ENCODE measurements around the gene NKAIN1.

DNA sequence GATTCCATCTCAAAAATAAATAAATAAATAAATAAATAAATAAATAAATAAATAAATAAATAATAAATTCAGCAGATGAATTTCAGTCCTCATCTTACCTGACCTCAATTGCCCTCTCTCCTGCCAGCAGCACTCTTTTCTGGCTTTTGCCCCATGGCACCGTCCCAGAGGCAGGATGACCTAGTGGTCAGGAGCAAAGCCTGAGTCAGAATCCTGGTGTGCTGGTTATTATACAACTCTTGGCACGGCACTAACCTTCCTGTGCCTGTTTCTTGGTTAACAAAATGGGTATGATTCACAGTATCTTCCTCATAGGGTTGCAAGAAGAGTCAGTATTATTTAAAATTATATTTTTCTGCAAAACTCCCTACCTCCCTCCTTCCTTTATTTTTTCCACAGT, 43.0 kb downstream of the NKAIN1 start:
- TF ChIP-seq, protein P1, sequence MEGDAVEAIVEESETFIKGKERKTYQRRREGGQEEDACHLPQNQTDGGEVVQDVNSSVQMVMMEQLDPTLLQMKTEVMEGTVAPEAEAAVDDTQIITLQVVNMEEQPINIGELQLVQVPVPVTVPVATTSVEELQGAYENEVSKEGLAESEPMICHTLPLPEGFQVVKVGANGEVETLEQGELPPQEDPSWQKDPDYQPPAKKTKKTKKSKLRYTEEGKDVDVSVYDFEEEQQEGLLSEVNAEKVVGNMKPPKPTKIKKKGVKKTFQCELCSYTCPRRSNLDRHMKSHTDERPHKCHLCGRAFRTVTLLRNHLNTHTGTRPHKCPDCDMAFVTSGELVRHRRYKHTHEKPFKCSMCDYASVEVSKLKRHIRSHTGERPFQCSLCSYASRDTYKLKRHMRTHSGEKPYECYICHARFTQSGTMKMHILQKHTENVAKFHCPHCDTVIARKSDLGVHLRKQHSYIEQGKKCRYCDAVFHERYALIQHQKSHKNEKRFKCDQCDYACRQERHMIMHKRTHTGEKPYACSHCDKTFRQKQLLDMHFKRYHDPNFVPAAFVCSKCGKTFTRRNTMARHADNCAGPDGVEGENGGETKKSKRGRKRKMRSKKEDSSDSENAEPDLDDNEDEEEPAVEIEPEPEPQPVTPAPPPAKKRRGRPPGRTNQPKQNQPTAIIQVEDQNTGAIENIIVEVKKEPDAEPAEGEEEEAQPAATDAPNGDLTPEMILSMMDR (conservative IDR thresholded peaks at IDR 0.05; ENCODE audit: low read depth, low read length) = no peak
- no peak for TF ChIP-seq EZH2phosphoT487 (IDR thresholded peaks at IDR 0.05; ENCODE audit: borderline replicate concordance, low read length)
